Vagina (tissue), 2 donors: ENCODE data around the gene S100A10. TPM values are rescaled to one million over a fixed set of nuclear protein-coding genes. Genes with fewer than 3 reads are reported as not detected.

Source experiments
- DNase-seq, 2 donors: peaks; one replicate each; pipeline ENCODE4 v3.0.0-alpha.2; 2017; ENCODE audit errors: extremely low spot score in 2 of 2
- H3K27ac ChIP-seq: fragments of 200-600 bp; sonication (generic); one replicate; pipeline ENCODE4 v1.5.1; 2019
- H3K27me3 ChIP-seq: fragments of 200-600 bp; sonication (generic); one replicate; pipeline ENCODE4 v1.5.1; 2019
- H3K36me3 ChIP-seq, 2 donors: fragments of 200-600 bp; sonication (generic); one replicate each; pipeline ENCODE4 v1.5.1; 2017 to 2019
- H3K4me1 ChIP-seq: fragments of 200-600 bp; sonication (generic); one replicate; pipeline ENCODE4 v1.5.1; 2019
- H3K4me3 ChIP-seq, 2 donors: fragments of 200-600 bp; sonication (generic); 1 replicate in 1 of 2; 2 replicates in 1 of 2; pipeline ENCODE4 v1.5.1; 2016 to 2019
- H3K9me3 ChIP-seq: fragments of 200-600 bp; sonication (generic); one replicate; pipeline ENCODE4 v1.5.1; 2019
- CTCF ChIP-seq, 3 experiments: fragments of 450-650 bp in 2 of 3; fragments of 200-600 bp in 1 of 3; sonication (generic) in 1 of 3; IDR thresholded peaks; one replicate each; pipeline ENCODE4 v1.5.1; 2017 to 2019; ENCODE audit warnings: antibody characterized with exemption in 3 of 3, mild to moderate bottlenecking in 2 of 3, moderate library complexity in 2 of 3
- POLR2A ChIP-seq, 2 donors: fragments of 450-650 bp; IDR thresholded peaks; one replicate each; pipeline ENCODE4 v1.6.1; 2017; ENCODE audit warnings: antibody characterized with exemption in 2 of 2, mild to moderate bottlenecking in 2 of 2, moderate library complexity in 2 of 2
- POLR2AphosphoS5 ChIP-seq, 2 donors: sonication (generic); formaldehyde crosslinking; IDR thresholded peaks; one replicate each; pipeline ENCODE4 v1.9.0; 2017; ENCODE audit warnings: antibody characterized with exemption in 2 of 2, mild to moderate bottlenecking in 2 of 2, low read depth in 1 of 2; ENCODE audit not compliant: insufficient read depth in 1 of 2
- intact Hi-C: fragments of 100-400 bp; cut with DNase I; formaldehyde crosslinking; loops from one replicate; pipeline ENCODE4 v1.15.1; 2023
- total RNA-seq: library from RNA; depleted of rRNA; stranded (reverse); fragments of >200 nt; gene quantifications from one replicate; pipeline ENCODE4 v1.2.3, GENCODE V29; 2016

Gene S100A10
- total RNA-seq, 1 donor from 2014 or later, result 176 TPM

- H3K27me3 ChIP-seq, result no peaks in the 10 kb centered on the region
- no peaks in the 10 kb centered on the region for H3K9me3 ChIP-seq
- no peak for DNase-seq
- intact Hi-C loops, result no loop called here
- no peak for TF ChIP-seq CTCF (IDR thresholded peaks at IDR 0.05)
- TF ChIP-seq POLR2AphosphoS5 (IDR thresholded peaks at IDR 0.05; ENCODE audit: insufficient read depth in 1 of 2, low read depth in 1 of 2), result peak in 1 of 2 donors; percentile 51
- no peak for TF ChIP-seq POLR2A (IDR thresholded peaks at IDR 0.05)
- peak overlapping the region; percentile 97 for H3K27ac ChIP-seq
- peaks cover 87% of the 10 kb centered on the region for H3K4me1 ChIP-seq
- H3K36me3 ChIP-seq, result peaks cover 0 to 22% of the 10 kb centered on the region in 2 donors
- peak overlapping the region; percentile 6 to 83 for H3K4me3 ChIP-seq
Measured at GRCh38 chr1:151989211-151989862, 4.3 kb downstream of the S100A10 start.

- no peak for DNase-seq
- intact Hi-C loops, result no loop called here
- H3K9me3 ChIP-seq, result no peaks in the 10 kb centered on the region
- peaks cover 86% of the 10 kb centered on the region for H3K4me1 ChIP-seq
- H3K27ac ChIP-seq, result peak overlapping the region; percentile 97
- H3K36me3 ChIP-seq, result peaks cover 0 to 31% of the 10 kb centered on the region in 2 donors
- TF ChIP-seq POLR2A (IDR thresholded peaks at IDR 0.05) (no peak), CTCF (IDR thresholded peaks at IDR 0.05) (no peak)
- H3K27me3 ChIP-seq, result no peaks in the 10 kb centered on the region
- H3K4me3 ChIP-seq, result peak overlapping the region in 1 of 2 donors; percentile 83
Measured at GRCh38 chr1:151988405-151988923, 5.2 kb downstream of the S100A10 start.

GRCh38 chr1:151986501-151987190, 7.0 kb downstream of the S100A10 start:
- H3K9me3 ChIP-seq, result no peaks in the 10 kb centered on the region
- no peak overlapping the region for H3K4me3 ChIP-seq
- H3K4me1 ChIP-seq, result peaks cover 73% of the 10 kb centered on the region
- intact Hi-C loops, result no loop called here
- no peak for DNase-seq
- no peaks in the 10 kb centered on the region for H3K27me3 ChIP-seq
- H3K27ac ChIP-seq, result no peak overlapping the region
- peaks cover 3 to 49% of the 10 kb centered on the region in 2 donors for H3K36me3 ChIP-seq
- TF ChIP-seq CTCF (IDR thresholded peaks at IDR 0.05) (no peak), POLR2AphosphoS5 (IDR thresholded peaks at IDR 0.05; ENCODE audit: insufficient read depth in 1 of 2, low read depth in 1 of 2) (no peak)

GRCh38 chr1:151985768-151986167, 7.9 kb downstream of the S100A10 start:
- TF ChIP-seq CTCF (IDR thresholded peaks at IDR 0.05) (no peak), POLR2A (IDR thresholded peaks at IDR 0.05) (no peak), POLR2AphosphoS5 (IDR thresholded peaks at IDR 0.05; ENCODE audit: insufficient read depth in 1 of 2, low read depth in 1 of 2) (no peak)
- Histone ChIP-seq H3K4me3 (no peak overlapping the region), H3K9me3 (no peaks in the 10 kb centered on the region), H3K27ac (no peak overlapping the region), H3K27me3 (no peaks in the 10 kb centered on the region), H3K4me1 (peaks cover 70% of the 10 kb centered on the region), H3K36me3 (peaks cover 3 to 51% of the 10 kb centered on the region in 2 donors)
- intact Hi-C loops, result no loop called here
- no peak for DNase-seq

GRCh38 chr1:151985270-151985669, 8.4 kb downstream of the S100A10 start:
- no peak overlapping the region for H3K4me3 ChIP-seq
- no peak for DNase-seq
- no peak overlapping the region for H3K27ac ChIP-seq
- peaks cover 70% of the 10 kb centered on the region for H3K4me1 ChIP-seq
- no peaks in the 10 kb centered on the region for H3K9me3 ChIP-seq
- no peak for TF ChIP-seq POLR2AphosphoS5 (IDR thresholded peaks at IDR 0.05; ENCODE audit: insufficient read depth in 1 of 2, low read depth in 1 of 2)
- TF ChIP-seq CTCF (IDR thresholded peaks at IDR 0.05), result no peak
- TF ChIP-seq POLR2A (IDR thresholded peaks at IDR 0.05), result no peak
- H3K27me3 ChIP-seq, result no peaks in the 10 kb centered on the region
- intact Hi-C loops, result no loop called here
- H3K36me3 ChIP-seq, result peaks cover 3 to 51% of the 10 kb centered on the region in 2 donors
